ENCODE measurements around the gene CSTF2T.

CSTF2T gene

GRCh38 chr10:51744235-51745000 is 45.0 kb upstream of the CSTF2T start:
- Histone ChIP-seq H3K27ac (ENCODE audit: low read length, poor library complexity, severe bottlenecking) (no peak overlapping the region), H2BK5ac (ENCODE audit: low read depth, low read length, poor library complexity, severe bottlenecking) (no peak overlapping the region), H3K23ac (ENCODE audit: low read length in 2 of 2) (no peak overlapping the region), H3K27me3 (ENCODE audit: control insufficient read depth in 1 of 2, insufficient read depth in 1 of 2, low read length in 2 of 2) (no peaks in the 10 kb centered on the region), H3K4me1 (ENCODE audit: control insufficient read depth, insufficient read depth, low read depth, low read length) (no peaks in the 10 kb centered on the region), H2BK12ac (ENCODE audit: low read length in 2 of 2) (no peak overlapping the region), H2BK120ac (ENCODE audit: low read depth, low read length) (no peak overlapping the region), H3K4me3 (ENCODE audit: insufficient read depth in 1 of 2, low read depth in 1 of 2, low read length in 2 of 2) (no peak overlapping the region), H4K91ac (ENCODE audit: low read length) (no peak overlapping the region), H2BK15ac (ENCODE audit: low read depth, poor library complexity, severe bottlenecking) (no peak overlapping the region), H3K9ac (ENCODE audit: low read length) (no peak overlapping the region), H2AFZ (ENCODE audit: low read depth, low read length) (no peak overlapping the region), H3K14ac (ENCODE audit: low read length in 2 of 2) (no peak overlapping the region), H3K79me1 (replicated peaks; ENCODE audit: low read length, poor library complexity, severe bottlenecking) (no peaks in the 10 kb centered on the region), H3K36me3 (ENCODE audit: control insufficient read depth in 1 of 2, insufficient read depth in 2 of 2, low read depth in 1 of 2, low read length in 2 of 2) (no peaks in the 10 kb centered on the region), H3K9me3 (ENCODE audit: control insufficient read depth, low read length) (no peaks in the 10 kb centered on the region), H2AK5ac (ENCODE audit: low read length, severe bottlenecking) (no peak overlapping the region), H3K4ac (ENCODE audit: low read depth in 1 of 2, low read length in 2 of 2) (no peak overlapping the region), H3K4me2 (ENCODE audit: low read length, poor library complexity, severe bottlenecking) (no peak overlapping the region), H3K18ac (ENCODE audit: low read depth in 1 of 2, low read length in 2 of 2) (no peak overlapping the region), H4K8ac (ENCODE audit: low read length) (no peak overlapping the region)
- 91% methylated on average over 5 of the region's 6 CpGs for WGBS
- no peak for DNase-seq

- H2BK12ac ChIP-seq (ENCODE audit: low read length in 2 of 2): no peak overlapping the region
- no peaks in the 10 kb centered on the region for H3K9me3 ChIP-seq (ENCODE audit: control insufficient read depth, low read length)
- 78% methylated on average over 5 of the region's 6 CpGs for WGBS
- no peak overlapping the region for H3K18ac ChIP-seq (ENCODE audit: low read depth in 1 of 2, low read length in 2 of 2)
- peak overlapping the region in 1 of 2 experiments; percentile 9 for H3K14ac ChIP-seq (ENCODE audit: low read length in 2 of 2)
- no peak overlapping the region for H4K8ac ChIP-seq (ENCODE audit: low read length)
- H2BK120ac ChIP-seq (ENCODE audit: low read depth, low read length): no peak overlapping the region
- H4K91ac ChIP-seq (ENCODE audit: low read length): no peak overlapping the region
- DNase-seq: no peak
- no peak overlapping the region for H3K27ac ChIP-seq (ENCODE audit: low read length, poor library complexity, severe bottlenecking)
- no peak overlapping the region for H3K4ac ChIP-seq (ENCODE audit: low read depth in 1 of 2, low read length in 2 of 2)
- no peaks in the 10 kb centered on the region for H3K4me1 ChIP-seq (ENCODE audit: control insufficient read depth, insufficient read depth, low read depth, low read length)
- H3K36me3 ChIP-seq (ENCODE audit: control insufficient read depth in 1 of 2, insufficient read depth in 2 of 2, low read depth in 1 of 2, low read length in 2 of 2): no peaks in the 10 kb centered on the region
- H2AK5ac ChIP-seq (ENCODE audit: low read length, severe bottlenecking): no peak overlapping the region
- peak overlapping the region; percentile 66 for H3K9ac ChIP-seq (ENCODE audit: low read length)
- no peak overlapping the region for H2BK15ac ChIP-seq (ENCODE audit: low read depth, poor library complexity, severe bottlenecking)
- no peaks in the 10 kb centered on the region for H3K27me3 ChIP-seq (ENCODE audit: control insufficient read depth in 1 of 2, insufficient read depth in 1 of 2, low read length in 2 of 2)
- peak overlapping the region in 1 of 2 experiments; percentile 50 for H3K4me3 ChIP-seq (ENCODE audit: insufficient read depth in 1 of 2, low read depth in 1 of 2, low read length in 2 of 2)
- H3K79me1 ChIP-seq (replicated peaks; ENCODE audit: low read length, poor library complexity, severe bottlenecking): no peaks in the 10 kb centered on the region
- H2AFZ ChIP-seq (ENCODE audit: low read depth, low read length): no peak overlapping the region
- no peak overlapping the region for H3K4me2 ChIP-seq (ENCODE audit: low read length, poor library complexity, severe bottlenecking)
- no peak overlapping the region for H2BK5ac ChIP-seq (ENCODE audit: low read depth, low read length, poor library complexity, severe bottlenecking)
- no peak overlapping the region for H3K23ac ChIP-seq (ENCODE audit: low read length in 2 of 2)
Observed at GRCh38 chr10:51743146-51743545, 43.8 kb upstream of the CSTF2T start.

- no peaks in the 10 kb centered on the region for H3K79me1 ChIP-seq (replicated peaks; ENCODE audit: low read length, poor library complexity, severe bottlenecking)
- peak; percentile 6 for DNase-seq
- no peaks in the 10 kb centered on the region for H3K9me3 ChIP-seq (ENCODE audit: control insufficient read depth, low read length)
- H4K91ac ChIP-seq (ENCODE audit: low read length): no peak overlapping the region
- H3K27ac ChIP-seq (ENCODE audit: low read length, poor library complexity, severe bottlenecking): no peak overlapping the region
- H2BK5ac ChIP-seq (ENCODE audit: low read depth, low read length, poor library complexity, severe bottlenecking): no peak overlapping the region
- H3K9ac ChIP-seq (ENCODE audit: low read length): no peak overlapping the region
- no peak overlapping the region for H4K8ac ChIP-seq (ENCODE audit: low read length)
- H2BK15ac ChIP-seq (ENCODE audit: low read depth, poor library complexity, severe bottlenecking): no peak overlapping the region
- no peak overlapping the region for H2BK12ac ChIP-seq (ENCODE audit: low read length in 2 of 2)
- H3K4me1 ChIP-seq (ENCODE audit: control insufficient read depth, insufficient read depth, low read depth, low read length): no peaks in the 10 kb centered on the region
- no peak overlapping the region for H3K18ac ChIP-seq (ENCODE audit: low read depth in 1 of 2, low read length in 2 of 2)
- H3K4ac ChIP-seq (ENCODE audit: low read depth in 1 of 2, low read length in 2 of 2): no peak overlapping the region
- H2AFZ ChIP-seq (ENCODE audit: low read depth, low read length): no peak overlapping the region
- no peaks in the 10 kb centered on the region for H3K27me3 ChIP-seq (ENCODE audit: control insufficient read depth in 1 of 2, insufficient read depth in 1 of 2, low read length in 2 of 2)
- H3K4me2 ChIP-seq (ENCODE audit: low read length, poor library complexity, severe bottlenecking): no peak overlapping the region
- no peak overlapping the region for H2BK120ac ChIP-seq (ENCODE audit: low read depth, low read length)
- H3K4me3 ChIP-seq (ENCODE audit: insufficient read depth in 1 of 2, low read depth in 1 of 2, low read length in 2 of 2): no peak overlapping the region
- no CpG with 5 or more reads among the region's 1 CpG for WGBS
- no peaks in the 10 kb centered on the region for H3K36me3 ChIP-seq (ENCODE audit: control insufficient read depth in 1 of 2, insufficient read depth in 2 of 2, low read depth in 1 of 2, low read length in 2 of 2)
- H3K14ac ChIP-seq (ENCODE audit: low read length in 2 of 2): no peak overlapping the region
- H3K23ac ChIP-seq (ENCODE audit: low read length in 2 of 2): no peak overlapping the region
- no peak overlapping the region for H2AK5ac ChIP-seq (ENCODE audit: low read length, severe bottlenecking)
Observed at GRCh38 chr10:51733057-51733456, 33.7 kb upstream of the CSTF2T start.

GRCh38 chr10:51729822-51730555 is 30.6 kb upstream of the CSTF2T start:
- Histone ChIP-seq H2BK15ac (ENCODE audit: low read depth, poor library complexity, severe bottlenecking) (no peak overlapping the region), H4K8ac (ENCODE audit: low read length) (no peak overlapping the region), H2BK5ac (ENCODE audit: low read depth, low read length, poor library complexity, severe bottlenecking) (no peak overlapping the region), H3K23ac (ENCODE audit: low read length in 2 of 2) (no peak overlapping the region), H3K27me3 (ENCODE audit: control insufficient read depth in 1 of 2, insufficient read depth in 1 of 2, low read length in 2 of 2) (no peaks in the 10 kb centered on the region), H4K91ac (ENCODE audit: low read length) (no peak overlapping the region), H2AFZ (ENCODE audit: low read depth, low read length) (no peak overlapping the region), H3K4me3 (ENCODE audit: insufficient read depth in 1 of 2, low read depth in 1 of 2, low read length in 2 of 2) (no peak overlapping the region), H3K36me3 (ENCODE audit: control insufficient read depth in 1 of 2, insufficient read depth in 2 of 2, low read depth in 1 of 2, low read length in 2 of 2) (no peaks in the 10 kb centered on the region), H3K9ac (ENCODE audit: low read length) (no peak overlapping the region), H3K79me1 (replicated peaks; ENCODE audit: low read length, poor library complexity, severe bottlenecking) (no peaks in the 10 kb centered on the region), H3K4me2 (ENCODE audit: low read length, poor library complexity, severe bottlenecking) (no peak overlapping the region), H3K4me1 (ENCODE audit: control insufficient read depth, insufficient read depth, low read depth, low read length) (no peaks in the 10 kb centered on the region), H3K14ac (ENCODE audit: low read length in 2 of 2) (no peak overlapping the region), H3K18ac (ENCODE audit: low read depth in 1 of 2, low read length in 2 of 2) (no peak overlapping the region), H2BK12ac (ENCODE audit: low read length in 2 of 2) (no peak overlapping the region), H3K4ac (ENCODE audit: low read depth in 1 of 2, low read length in 2 of 2) (no peak overlapping the region), H2BK120ac (ENCODE audit: low read depth, low read length) (no peak overlapping the region), H3K9me3 (ENCODE audit: control insufficient read depth, low read length) (no peaks in the 10 kb centered on the region), H3K27ac (ENCODE audit: low read length, poor library complexity, severe bottlenecking) (no peak overlapping the region), H2AK5ac (ENCODE audit: low read length, severe bottlenecking) (no peak overlapping the region)
- 90% methylated on average over 3 of the region's 7 CpGs for WGBS
- DNase-seq: no peak
